CD4-positive, CD25-positive, alpha-beta regulatory T cell (primary cell): ENCODE results near the gene ACP7. TPM values are rescaled to one million over a fixed set of nuclear protein-coding genes. Genes with fewer than 3 reads are reported as not detected.

Experiments used
- ATAC-seq, 2 donors: fragments of 150-1000 bp; cut with Tn5 transposase; one replicate each; pipeline ENCODE4 v1.10.0; 2021; ENCODE audit warnings: low read depth in 2 of 2, moderate number of reproducible peaks in 2 of 2, moderate library complexity in 1 of 2
- DNase-seq, 3 donors: peaks; one replicate each; pipeline versions ENCODE4 v3.0.0 to v3.0.0-alpha.2; 2012 to 2022; ENCODE audit warnings: mixed read lengths in 1 of 3
- H3K27ac ChIP-seq: one replicate; pipeline ENCODE4 v1.7.0; 2013; ENCODE audit warnings: mild to moderate bottlenecking, low read length; ENCODE audit not compliant: insufficient read depth, poor library complexity, severe bottlenecking
- H3K27me3 ChIP-seq: one replicate; pipeline ENCODE4 v1.7.0; 2013; ENCODE audit warnings: low read length; ENCODE audit not compliant: control insufficient read depth, insufficient read depth
- H3K36me3 ChIP-seq: one replicate; pipeline ENCODE4 v1.7.0; 2013; ENCODE audit warnings: mild to moderate bottlenecking, low read length, moderate library complexity; ENCODE audit not compliant: control insufficient read depth, insufficient read depth
- H3K4me1 ChIP-seq: 2 replicates; pipeline ENCODE4 v1.7.0; 2013; ENCODE audit warnings: mild to moderate bottlenecking, low read length; ENCODE audit not compliant: insufficient read depth, control insufficient read depth, poor library complexity, severe bottlenecking
- H3K4me3 ChIP-seq: one replicate; pipeline ENCODE4 v1.7.0; 2013; ENCODE audit warnings: low read depth, mild to moderate bottlenecking, low read length, moderate library complexity
- H3K9me3 ChIP-seq, 2 experiments: 1 replicate in 1 of 2; 2 replicates in 1 of 2; pipeline ENCODE4 v1.7.0; 2013; ENCODE audit warnings: low read length in 2 of 2, mild to moderate bottlenecking in 1 of 2, moderate library complexity in 1 of 2; ENCODE audit not compliant: control insufficient read depth in 2 of 2
- H3K27ac Mint-ChIP-seq, 3 donors: one replicate each; pipeline ENCODE4 v1.8.0; 2020 to 2022; ENCODE audit warnings: mild to moderate bottlenecking in 3 of 3, mixed read lengths in 3 of 3, moderate library complexity in 2 of 3
- H3K27me3 Mint-ChIP-seq: one replicate; pipeline ENCODE4 v1.8.0; 2022; ENCODE audit warnings: mild to moderate bottlenecking, mixed read lengths
- H3K36me3 Mint-ChIP-seq: one replicate; pipeline ENCODE4 v1.8.0; 2020; ENCODE audit warnings: mixed read lengths
- H3K4me1 Mint-ChIP-seq, 4 donors: one replicate each; pipeline ENCODE4 v1.8.0; 2020 to 2022; ENCODE audit warnings: mixed read lengths in 4 of 4, mild to moderate bottlenecking in 1 of 4
- H3K4me3 Mint-ChIP-seq, 4 donors: one replicate each; pipeline ENCODE4 v1.8.0; 2020 to 2022; ENCODE audit warnings: mild to moderate bottlenecking in 4 of 4, mixed read lengths in 4 of 4, moderate library complexity in 3 of 4
- H3K9me3 Mint-ChIP-seq, 7 donors: one replicate each; pipeline ENCODE4 v1.8.0; 2020 to 2022; ENCODE audit warnings: mixed read lengths in 7 of 7, mild to moderate bottlenecking in 3 of 7, moderate library complexity in 2 of 7
- polyA plus RNA-seq, 4 donors: library from polyadenylated mRNA; unstranded; fragments of 300-500 nt; fragmentation: Illumina TruSeq; gene quantifications; one replicate each; pipeline ENCODE4 v1.2.3, GENCODE V29; 2021
- total RNA-seq: library from RNA; stranded (reverse); gene quantifications from one replicate; pipeline ENCODE4 v1.2.3, GENCODE V29; 2022

Gene ACP7
- total and polyA plus RNA-seq, 5 donors from 2014 or later = not detected

GRCh38 chr19:39098365-39099269 lies 14.4 kb downstream of the ACP7 start:
- Mint-ChIP-seq H3K27me3 (peaks cover 39% of the 10 kb centered on the region), H3K4me3 (no peak overlapping the region), H3K27ac (no peak overlapping the region), H3K9me3 (peaks cover 0 to 2% (median 0%) of the 10 kb centered on the region in 7 donors), H3K4me1 (peaks cover 0 to 4% (median 2%) of the 10 kb centered on the region in 4 donors), H3K36me3 (no peaks in the 10 kb centered on the region)
- ATAC-seq (peak in 1 of 2 donors; percentile 18), DNase-seq (no peak)
- H3K27ac ChIP-seq = no peak overlapping the region
- no peaks in the 10 kb centered on the region for H3K36me3 ChIP-seq
- no peaks in the 10 kb centered on the region for H3K9me3 ChIP-seq
- no peak overlapping the region for H3K4me3 ChIP-seq
- no peaks in the 10 kb centered on the region for H3K4me1 ChIP-seq
- no peaks in the 10 kb centered on the region for H3K27me3 ChIP-seq

DNA sequence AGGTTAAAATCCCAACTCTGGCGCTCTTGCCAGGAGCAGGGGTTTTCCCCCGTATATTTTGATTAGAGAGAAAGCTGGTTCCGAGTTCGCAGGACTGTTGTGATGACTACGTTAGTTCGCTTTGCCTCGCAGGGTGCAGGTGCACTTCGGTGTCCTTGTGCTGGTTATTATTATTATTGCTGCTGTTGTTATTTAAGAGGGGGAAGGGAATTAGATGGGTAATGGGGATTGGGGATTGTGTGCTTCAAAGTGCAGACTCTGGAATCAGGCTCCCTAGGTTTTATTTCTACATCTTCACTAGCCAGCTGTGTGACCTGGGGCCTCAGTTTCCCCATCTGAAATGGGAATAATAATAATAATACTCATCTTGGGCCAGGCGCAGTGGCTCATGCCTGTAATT lies 15.2 kb downstream of the ACP7 start:
- Mint-ChIP-seq H3K27me3 (peaks cover 39% of the 10 kb centered on the region), H3K4me1 (peaks cover 0 to 4% (median 2%) of the 10 kb centered on the region in 4 donors), H3K36me3 (no peaks in the 10 kb centered on the region), H3K9me3 (peaks cover 0 to 2% (median 0%) of the 10 kb centered on the region in 7 donors), H3K4me3 (no peak overlapping the region), H3K27ac (no peak overlapping the region)
- H3K27me3 ChIP-seq = no peaks in the 10 kb centered on the region
- H3K9me3 ChIP-seq = no peaks in the 10 kb centered on the region
- no peak overlapping the region for H3K4me3 ChIP-seq
- ATAC-seq = no peak
- no peak overlapping the region for H3K27ac ChIP-seq
- DNase-seq = no peak
- no peaks in the 10 kb centered on the region for H3K4me1 ChIP-seq
- H3K36me3 ChIP-seq = no peaks in the 10 kb centered on the region

DNA sequence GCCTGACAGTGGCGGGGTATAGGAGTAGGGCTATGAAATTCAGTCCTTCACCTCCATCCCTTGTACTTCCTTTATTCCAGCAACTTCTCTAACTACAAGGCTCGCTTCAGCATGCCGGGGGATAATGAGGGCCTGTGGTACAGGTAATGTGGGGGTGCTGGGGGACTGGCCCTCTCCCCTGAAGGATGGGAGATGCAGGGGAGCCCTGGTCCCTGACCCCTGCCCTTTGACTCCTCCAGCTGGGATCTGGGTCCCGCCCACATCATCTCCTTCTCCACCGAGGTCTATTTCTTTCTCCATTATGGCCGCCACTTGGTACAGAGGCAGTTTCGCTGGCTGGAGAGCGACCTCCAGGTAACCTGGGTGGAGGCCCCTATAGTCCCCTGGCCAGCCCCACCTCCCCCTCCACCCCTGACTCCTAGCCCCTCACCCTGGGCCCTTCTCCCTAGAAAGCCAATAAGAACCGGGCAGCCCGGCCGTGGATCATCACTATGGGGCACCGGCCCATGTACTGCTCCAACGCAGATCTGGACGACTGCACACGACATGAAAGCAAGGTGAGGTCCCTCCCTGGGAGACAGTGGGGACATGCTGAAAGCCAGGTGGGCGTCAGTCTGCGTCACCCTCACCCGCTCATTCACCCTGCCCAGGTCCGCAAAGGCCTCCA lies 16.5 kb downstream of the ACP7 start:
- ATAC-seq (no peak), DNase-seq (no peak)
- Mint-ChIP-seq H3K27ac (no peak overlapping the region), H3K4me3 (no peak overlapping the region), H3K36me3 (no peaks in the 10 kb centered on the region), H3K9me3 (peaks cover 0 to 2% (median 0%) of the 10 kb centered on the region in 7 donors), H3K27me3 (peaks cover 33% of the 10 kb centered on the region), H3K4me1 (peaks cover 0 to 2% (median under 1%) of the 10 kb centered on the region in 4 donors)
- H3K27me3 ChIP-seq = no peaks in the 10 kb centered on the region
- H3K27ac ChIP-seq = no peak overlapping the region
- no peaks in the 10 kb centered on the region for H3K9me3 ChIP-seq
- H3K36me3 ChIP-seq = no peaks in the 10 kb centered on the region
- no peak overlapping the region for H3K4me3 ChIP-seq
- H3K4me1 ChIP-seq = no peaks in the 10 kb centered on the region

GRCh38 chr19:39103151-39103550 lies 19.0 kb downstream of the ACP7 start:
- H3K4me3 Mint-ChIP-seq = no peak overlapping the region
- H3K27ac Mint-ChIP-seq = no peak overlapping the region
- DNase-seq = no peak
- no peaks in the 10 kb centered on the region for H3K27me3 ChIP-seq
- no peaks in the 10 kb centered on the region for H3K4me1 ChIP-seq
- H3K27ac ChIP-seq = no peak overlapping the region
- no peak overlapping the region for H3K4me3 ChIP-seq
- peaks cover 0 to 2% (median under 1%) of the 10 kb centered on the region in 4 donors for H3K4me1 Mint-ChIP-seq
- peaks cover 0 to 2% (median 0%) of the 10 kb centered on the region in 7 donors for H3K9me3 Mint-ChIP-seq
- no peaks in the 10 kb centered on the region for H3K9me3 ChIP-seq
- no peaks in the 10 kb centered on the region for H3K36me3 Mint-ChIP-seq
- H3K36me3 ChIP-seq = no peaks in the 10 kb centered on the region
- ATAC-seq = no peak
- peaks cover 12% of the 10 kb centered on the region for H3K27me3 Mint-ChIP-seq

- Mint-ChIP-seq H3K27ac (no peak overlapping the region), H3K9me3 (peaks cover 0 to 2% (median 0%) of the 10 kb centered on the region in 7 donors)
Observed at GRCh38 chr19:39104186-39104596, 20.0 kb downstream of the ACP7 start.

GRCh38 chr19:39106194-39106593 lies 22.0 kb downstream of the ACP7 start:
- Histone ChIP-seq H3K9me3 (no peaks in the 10 kb centered on the region), H3K4me1 (peaks cover 7% of the 10 kb centered on the region), H3K4me3 (no peak overlapping the region), H3K27me3 (no peaks in the 10 kb centered on the region), H3K36me3 (no peaks in the 10 kb centered on the region), H3K27ac (no peak overlapping the region)
- peaks cover 0 to 2% (median 0%) of the 10 kb centered on the region in 7 donors for H3K9me3 Mint-ChIP-seq
- H3K27ac Mint-ChIP-seq = peak overlapping the region in 1 of 3 donors; percentile 49
- H3K4me3 Mint-ChIP-seq = no peak overlapping the region
- H3K4me1 Mint-ChIP-seq = peaks cover 0 to 7% (median 5%) of the 10 kb centered on the region in 4 donors
- H3K36me3 Mint-ChIP-seq = no peaks in the 10 kb centered on the region
- no peak for DNase-seq
- H3K27me3 Mint-ChIP-seq = peaks cover 15% of the 10 kb centered on the region
- no peak for ATAC-seq

More at GRCh38 chr19:39104186-39104596, 20.0 kb downstream of the ACP7 start:
- no peak for DNase-seq
- Mint-ChIP-seq H3K36me3 (no peaks in the 10 kb centered on the region), H3K4me1 (peaks cover 0 to 2% (median under 1%) of the 10 kb centered on the region in 4 donors), H3K27me3 (peaks cover 9% of the 10 kb centered on the region), H3K4me3 (no peak overlapping the region)
- Histone ChIP-seq H3K36me3 (no peaks in the 10 kb centered on the region), H3K4me1 (no peaks in the 10 kb centered on the region), H3K4me3 (no peak overlapping the region), H3K27me3 (no peaks in the 10 kb centered on the region), H3K27ac (no peak overlapping the region), H3K9me3 (no peaks in the 10 kb centered on the region)
- ATAC-seq = no peak

GRCh38 chr19:39109641-39110040 lies 25.5 kb downstream of the ACP7 start:
- H3K4me1 ChIP-seq = peaks cover 7% of the 10 kb centered on the region
- H3K4me3 Mint-ChIP-seq = no peak overlapping the region
- no peaks in the 10 kb centered on the region for H3K9me3 ChIP-seq
- H3K27ac ChIP-seq = no peak overlapping the region
- H3K27me3 Mint-ChIP-seq = peaks cover 15% of the 10 kb centered on the region
- no peak overlapping the region for H3K27ac Mint-ChIP-seq
- no peaks in the 10 kb centered on the region for H3K9me3 Mint-ChIP-seq
- no peak for ATAC-seq
- no peaks in the 10 kb centered on the region for H3K36me3 Mint-ChIP-seq
- peaks cover 0 to 7% (median 5%) of the 10 kb centered on the region in 4 donors for H3K4me1 Mint-ChIP-seq
- H3K4me3 ChIP-seq = no peak overlapping the region
- no peaks in the 10 kb centered on the region for H3K27me3 ChIP-seq
- no peak for DNase-seq
- no peaks in the 10 kb centered on the region for H3K36me3 ChIP-seq
